ENCODE results near the gene CELSR1.
A peak's percentile ranks its signal among the peaks of the same experiment; 100 is the strongest.

The CELSR1 gene

DNA sequence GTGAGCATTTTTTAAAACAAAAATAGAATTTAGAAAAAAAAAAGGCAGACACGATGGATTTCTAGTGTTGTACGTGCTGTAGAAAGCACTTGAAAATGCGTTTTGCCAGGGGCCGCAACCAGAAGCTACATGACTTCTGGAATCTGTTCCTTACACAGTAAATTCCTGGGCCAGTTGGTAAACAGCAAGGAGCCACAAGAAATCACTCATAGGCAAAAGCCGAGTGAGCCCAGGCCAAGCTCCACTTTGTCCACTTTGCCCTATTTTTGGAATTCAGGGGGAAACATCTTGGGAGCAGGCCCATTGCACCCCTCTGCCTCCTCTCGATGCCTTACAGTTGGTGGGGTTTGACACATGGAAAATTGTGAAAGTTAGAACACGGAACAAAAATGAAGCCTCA is 4.1 kb upstream of the CELSR1 start:
- Histone ChIP-seq H3K27me3 (ENCODE audit: control insufficient read depth, insufficient read depth, low read length) (peaks cover 7% of the 10 kb centered on the region), H3K4me3 (ENCODE audit: low read length) (no peak overlapping the region), H3K4me1 (ENCODE audit: control insufficient read depth, insufficient read depth, low read length) (peaks cover 2% of the 10 kb centered on the region), H3K27ac (ENCODE audit: low read depth, low read length) (no peak overlapping the region), H3K9ac (ENCODE audit: low read length) (no peak overlapping the region), H3K36me3 (ENCODE audit: control insufficient read depth, insufficient read depth, low read length) (no peaks in the 10 kb centered on the region)

DNA sequence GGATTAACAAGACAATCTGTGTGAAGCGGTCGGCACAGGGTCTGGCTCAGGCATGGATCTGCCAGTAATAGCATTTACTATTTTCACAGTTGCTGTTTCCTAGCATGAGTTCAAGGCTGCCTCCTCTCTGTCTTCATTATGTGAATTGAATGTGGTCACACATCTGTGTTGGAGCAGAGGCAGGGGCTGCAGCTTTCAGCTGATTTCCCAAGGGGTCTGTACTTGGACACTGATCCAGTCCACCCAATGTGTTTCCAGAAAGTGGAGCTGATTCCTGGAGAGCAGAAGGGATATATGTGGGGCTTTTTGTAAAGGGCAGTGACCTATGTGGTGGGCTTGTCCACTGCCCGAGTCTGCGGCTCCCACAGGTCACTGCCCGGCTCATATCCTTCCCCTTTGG is 3.5 kb upstream of the CELSR1 start:
- H3K36me3 ChIP-seq (ENCODE audit: control insufficient read depth, insufficient read depth, low read length) = no peaks in the 10 kb centered on the region
- H3K4me3 ChIP-seq (ENCODE audit: low read length) = no peak overlapping the region
- peaks cover 2% of the 10 kb centered on the region for H3K4me1 ChIP-seq (ENCODE audit: control insufficient read depth, insufficient read depth, low read length)
- peaks cover 11% of the 10 kb centered on the region for H3K27me3 ChIP-seq (ENCODE audit: control insufficient read depth, insufficient read depth, low read length)
- no peak overlapping the region for H3K9ac ChIP-seq (ENCODE audit: low read length)
- H3K27ac ChIP-seq (ENCODE audit: low read depth, low read length) = no peak overlapping the region

DNA sequence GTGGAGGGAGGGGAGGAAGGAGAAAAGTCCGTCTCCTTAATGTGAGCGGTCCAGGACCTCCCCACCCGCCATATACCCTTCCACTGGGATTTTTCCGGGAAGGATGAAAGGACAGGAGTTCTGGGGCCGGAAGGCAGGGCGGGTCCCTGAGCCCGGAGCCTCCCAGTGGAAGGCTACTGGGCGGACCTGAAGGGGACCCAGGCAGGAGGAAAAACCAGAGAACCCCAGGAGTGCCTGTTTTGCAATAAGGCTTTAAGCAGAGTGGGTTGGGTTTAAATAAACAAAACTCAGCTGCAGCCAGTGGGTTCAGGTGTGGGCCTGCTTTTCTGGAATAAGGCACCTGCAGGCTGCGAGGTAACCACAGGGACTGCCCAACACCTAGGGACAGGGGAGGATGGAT is 1.7 kb upstream of the CELSR1 start:
- Histone ChIP-seq H3K36me3 (ENCODE audit: control insufficient read depth, insufficient read depth, low read length) (no peaks in the 10 kb centered on the region), H3K4me1 (ENCODE audit: control insufficient read depth, insufficient read depth, low read length) (no peaks in the 10 kb centered on the region), H3K27ac (ENCODE audit: low read depth, low read length) (no peak overlapping the region), H3K9ac (ENCODE audit: low read length) (no peak overlapping the region), H3K4me3 (ENCODE audit: low read length) (no peak overlapping the region), H3K27me3 (ENCODE audit: control insufficient read depth, insufficient read depth, low read length) (peaks cover 13% of the 10 kb centered on the region)

- no peak overlapping the region for H3K9ac ChIP-seq (ENCODE audit: low read length)
- H3K27ac ChIP-seq (ENCODE audit: low read depth, low read length) = no peak overlapping the region
- no peak overlapping the region for H3K4me3 ChIP-seq (ENCODE audit: low read length)
- H3K27me3 ChIP-seq (ENCODE audit: control insufficient read depth, insufficient read depth, low read length) = peaks cover 13% of the 10 kb centered on the region
- H3K4me1 ChIP-seq (ENCODE audit: control insufficient read depth, insufficient read depth, low read length) = no peaks in the 10 kb centered on the region
- no peaks in the 10 kb centered on the region for H3K36me3 ChIP-seq (ENCODE audit: control insufficient read depth, insufficient read depth, low read length)
Measured at GRCh38 chr22:46538814-46539160, 1.4 kb upstream of the CELSR1 start.

DNA sequence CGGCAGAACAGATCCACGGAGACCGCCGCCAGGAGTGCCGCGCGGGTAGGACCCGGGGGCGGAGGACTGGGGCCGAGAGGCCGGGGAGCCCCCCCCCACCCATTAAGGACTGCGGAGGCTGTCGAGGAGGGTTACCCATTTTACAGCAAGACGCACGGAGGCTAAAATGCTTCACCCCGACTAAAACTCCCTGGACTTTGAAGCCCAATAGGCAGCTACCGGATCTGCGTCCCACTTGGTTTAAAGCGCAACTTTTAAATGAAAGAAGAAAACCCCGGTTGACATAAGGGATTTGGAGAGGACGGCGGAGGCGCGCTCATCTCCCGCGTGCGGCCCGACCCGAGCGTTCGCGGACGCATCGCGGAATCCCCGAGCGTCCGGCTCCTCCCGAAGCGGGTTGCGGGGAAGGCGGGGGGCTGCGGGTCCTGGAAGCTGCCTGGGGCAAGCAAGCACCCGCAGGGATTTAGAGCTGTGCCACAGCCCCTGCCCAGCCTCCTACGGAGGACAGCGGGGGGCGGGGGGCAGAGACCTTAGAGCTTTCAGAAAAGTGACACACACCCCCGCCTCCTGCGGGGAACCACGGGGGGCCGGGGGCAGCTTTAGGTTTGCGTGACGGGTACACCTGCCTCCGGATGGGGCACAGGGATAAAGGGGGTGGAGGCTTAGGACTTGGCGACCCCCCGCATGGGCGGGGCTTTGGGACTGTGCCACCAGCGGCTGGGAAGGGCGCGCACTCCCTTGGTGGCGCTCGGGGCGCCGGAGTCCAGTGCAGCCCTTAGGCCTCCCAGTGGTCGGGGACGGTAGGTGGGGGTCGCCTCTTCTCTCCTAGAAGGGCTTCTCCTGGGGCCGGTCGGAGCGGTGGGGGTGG is 760 bp upstream of the CELSR1 start:
- no peak overlapping the region for H3K9ac ChIP-seq (ENCODE audit: low read length)
- H3K4me1 ChIP-seq (ENCODE audit: control insufficient read depth, insufficient read depth, low read length) = no peaks in the 10 kb centered on the region
- H3K4me3 ChIP-seq (ENCODE audit: low read length) = peak overlapping the region; percentile 32
- peaks cover 13% of the 10 kb centered on the region for H3K27me3 ChIP-seq (ENCODE audit: control insufficient read depth, insufficient read depth, low read length)
- no peaks in the 10 kb centered on the region for H3K36me3 ChIP-seq (ENCODE audit: control insufficient read depth, insufficient read depth, low read length)
- H3K27ac ChIP-seq (ENCODE audit: low read depth, low read length) = no peak overlapping the region

GRCh38 chr22:46536537-46537224 is 739 bp downstream of the CELSR1 start:
- H3K27ac ChIP-seq (ENCODE audit: low read depth, low read length) = no peak overlapping the region

GRCh38 chr22:46535876-46536536 is 1.4 kb downstream of the CELSR1 start:
- H3K4me3 ChIP-seq (ENCODE audit: low read length) = no peak overlapping the region

More at GRCh38 chr22:46536537-46537224, 739 bp downstream of the CELSR1 start:
- Histone ChIP-seq H3K27me3 (ENCODE audit: control insufficient read depth, insufficient read depth, low read length) (peaks cover 13% of the 10 kb centered on the region), H3K4me3 (ENCODE audit: low read length) (no peak overlapping the region), H3K4me1 (ENCODE audit: control insufficient read depth, insufficient read depth, low read length) (no peaks in the 10 kb centered on the region), H3K9ac (ENCODE audit: low read length) (no peak overlapping the region), H3K36me3 (ENCODE audit: control insufficient read depth, insufficient read depth, low read length) (no peaks in the 10 kb centered on the region)

DNA sequence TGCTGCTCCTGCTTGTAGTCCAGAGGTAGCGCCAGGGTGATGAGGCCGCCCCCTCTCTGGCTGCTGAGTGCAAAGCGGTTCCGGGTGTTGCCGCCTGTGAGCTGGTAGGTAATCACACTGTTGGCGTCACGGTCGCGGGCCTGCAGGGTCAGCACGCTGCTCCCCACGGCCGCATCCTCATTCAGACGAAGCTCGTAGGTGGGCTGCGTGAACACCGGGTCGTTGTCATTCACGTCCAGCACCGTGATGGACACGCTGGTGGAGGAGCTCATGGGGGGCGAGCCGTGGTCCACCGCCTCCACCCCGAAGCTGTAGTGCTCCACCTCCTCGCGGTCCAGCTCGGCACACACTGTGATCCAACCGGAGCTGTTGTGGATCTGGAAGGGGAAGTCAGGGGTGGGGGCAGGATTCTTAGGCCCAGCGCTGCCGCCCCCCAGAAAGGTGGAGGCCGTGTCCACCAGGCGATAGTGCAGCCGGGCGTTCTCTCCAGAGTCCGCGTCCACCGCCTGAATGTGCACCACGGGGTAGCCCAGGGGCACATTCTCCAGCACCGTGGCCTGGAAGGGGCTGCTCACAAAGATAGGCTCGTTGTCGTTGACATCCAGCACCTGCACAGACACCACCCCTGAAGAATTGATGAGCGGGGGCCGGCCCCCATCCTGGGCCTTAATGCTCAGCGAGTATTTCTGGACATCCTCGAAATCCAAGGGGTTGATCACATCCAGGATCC is 2.4 kb downstream of the CELSR1 start:
- H3K4me1 ChIP-seq (ENCODE audit: control insufficient read depth, insufficient read depth, low read length) = no peaks in the 10 kb centered on the region
- H3K36me3 ChIP-seq (ENCODE audit: control insufficient read depth, insufficient read depth, low read length) = no peaks in the 10 kb centered on the region
- peaks cover 13% of the 10 kb centered on the region for H3K27me3 ChIP-seq (ENCODE audit: control insufficient read depth, insufficient read depth, low read length)
- no peak overlapping the region for H3K9ac ChIP-seq (ENCODE audit: low read length)
- no peak overlapping the region for H3K4me3 ChIP-seq (ENCODE audit: low read length)
- no peak overlapping the region for H3K27ac ChIP-seq (ENCODE audit: low read depth, low read length)

More at GRCh38 chr22:46535876-46536536, 1.4 kb downstream of the CELSR1 start:
- H3K27me3 ChIP-seq (ENCODE audit: control insufficient read depth, insufficient read depth, low read length) = peaks cover 13% of the 10 kb centered on the region
- no peaks in the 10 kb centered on the region for H3K4me1 ChIP-seq (ENCODE audit: control insufficient read depth, insufficient read depth, low read length)
- H3K27ac ChIP-seq (ENCODE audit: low read depth, low read length) = no peak overlapping the region
- no peaks in the 10 kb centered on the region for H3K36me3 ChIP-seq (ENCODE audit: control insufficient read depth, insufficient read depth, low read length)
- H3K9ac ChIP-seq (ENCODE audit: low read length) = no peak overlapping the region

DNA sequence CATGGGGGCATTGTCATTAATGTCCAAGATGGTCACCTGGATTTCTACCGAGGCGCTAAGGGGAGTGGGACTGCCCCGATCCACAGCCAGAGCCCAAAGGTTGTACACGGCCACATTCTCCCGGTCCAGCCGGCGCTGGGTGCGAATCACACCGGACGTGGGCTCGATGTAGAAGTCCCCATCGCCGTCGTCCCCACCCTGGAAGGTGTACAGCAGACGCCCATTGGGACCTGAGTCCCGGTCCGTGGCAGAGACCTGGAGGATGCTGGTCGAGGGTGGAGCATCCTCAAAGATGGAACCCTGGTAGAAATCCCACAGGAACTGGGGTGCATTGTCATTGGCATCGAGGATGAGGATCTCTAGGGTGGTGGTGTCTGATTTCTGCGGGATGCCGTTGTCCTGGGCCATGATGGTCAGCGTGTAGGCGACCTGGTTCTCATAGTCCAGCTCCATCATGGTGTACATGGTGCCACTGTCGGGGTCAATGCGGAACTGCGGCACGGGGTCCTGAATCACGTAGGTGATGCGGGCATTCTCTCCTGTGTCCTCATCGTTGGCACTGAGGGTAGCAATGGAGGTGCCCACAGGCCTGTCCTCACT is 3.1 kb downstream of the CELSR1 start:
- H3K4me3 ChIP-seq (ENCODE audit: low read length) = no peak overlapping the region
- H3K4me1 ChIP-seq (ENCODE audit: control insufficient read depth, insufficient read depth, low read length) = no peaks in the 10 kb centered on the region
- no peak overlapping the region for H3K27ac ChIP-seq (ENCODE audit: low read depth, low read length)
- H3K27me3 ChIP-seq (ENCODE audit: control insufficient read depth, insufficient read depth, low read length) = peaks cover 13% of the 10 kb centered on the region
- H3K36me3 ChIP-seq (ENCODE audit: control insufficient read depth, insufficient read depth, low read length) = no peaks in the 10 kb centered on the region
- no peak overlapping the region for H3K9ac ChIP-seq (ENCODE audit: low read length)

GRCh38 chr22:46533070-46533833 is 4.2 kb downstream of the CELSR1 start:
- Histone ChIP-seq H3K4me3 (ENCODE audit: low read length) (no peak overlapping the region), H3K27me3 (ENCODE audit: control insufficient read depth, insufficient read depth, low read length) (peaks cover 6% of the 10 kb centered on the region), H3K4me1 (ENCODE audit: control insufficient read depth, insufficient read depth, low read length) (no peaks in the 10 kb centered on the region), H3K27ac (ENCODE audit: low read depth, low read length) (no peak overlapping the region), H3K36me3 (ENCODE audit: control insufficient read depth, insufficient read depth, low read length) (no peaks in the 10 kb centered on the region), H3K9ac (ENCODE audit: low read length) (no peak overlapping the region)

- Histone ChIP-seq H3K4me3 (ENCODE audit: low read length) (no peak overlapping the region), H3K9ac (ENCODE audit: low read length) (no peak overlapping the region), H3K36me3 (ENCODE audit: control insufficient read depth, insufficient read depth, low read length) (no peaks in the 10 kb centered on the region), H3K27ac (ENCODE audit: low read depth, low read length) (no peak overlapping the region), H3K4me1 (ENCODE audit: control insufficient read depth, insufficient read depth, low read length) (no peaks in the 10 kb centered on the region), H3K27me3 (ENCODE audit: control insufficient read depth, insufficient read depth, low read length) (peaks cover 6% of the 10 kb centered on the region)
Measured at GRCh38 chr22:46532416-46532815, 5.0 kb downstream of the CELSR1 start.

All from rectal smooth muscle tissue (tissue), 1 donor.